Vagina (tissue), 2 donors: ENCODE data around the gene HCN4. TPM values are rescaled to one million over a fixed set of nuclear protein-coding genes. Genes with fewer than 3 reads are reported as not detected.

Source experiments
- DNase-seq, 2 donors: peaks; one replicate each; pipeline ENCODE4 v3.0.0-alpha.2; 2017; ENCODE audit errors: extremely low spot score in 2 of 2
- H3K27ac ChIP-seq: fragments of 200-600 bp; sonication (generic); one replicate; pipeline ENCODE4 v1.5.1; 2019
- H3K27me3 ChIP-seq: fragments of 200-600 bp; sonication (generic); one replicate; pipeline ENCODE4 v1.5.1; 2019
- H3K36me3 ChIP-seq, 2 donors: fragments of 200-600 bp; sonication (generic); one replicate each; pipeline ENCODE4 v1.5.1; 2017 to 2019
- H3K4me1 ChIP-seq: fragments of 200-600 bp; sonication (generic); one replicate; pipeline ENCODE4 v1.5.1; 2019
- H3K4me3 ChIP-seq, 2 donors: fragments of 200-600 bp; sonication (generic); 1 replicate in 1 of 2; 2 replicates in 1 of 2; pipeline ENCODE4 v1.5.1; 2016 to 2019
- H3K9me3 ChIP-seq: fragments of 200-600 bp; sonication (generic); one replicate; pipeline ENCODE4 v1.5.1; 2019
- POLR2A ChIP-seq, 2 donors: fragments of 450-650 bp; IDR thresholded peaks; one replicate each; pipeline ENCODE4 v1.6.1; 2017; ENCODE audit warnings: antibody characterized with exemption in 2 of 2, mild to moderate bottlenecking in 2 of 2, moderate library complexity in 2 of 2
- POLR2AphosphoS5 ChIP-seq, 2 donors: sonication (generic); formaldehyde crosslinking; IDR thresholded peaks; one replicate each; pipeline ENCODE4 v1.9.0; 2017; ENCODE audit warnings: antibody characterized with exemption in 2 of 2, mild to moderate bottlenecking in 2 of 2, low read depth in 1 of 2; ENCODE audit not compliant: insufficient read depth in 1 of 2
- intact Hi-C: fragments of 100-400 bp; cut with DNase I; formaldehyde crosslinking; loops from one replicate; pipeline ENCODE4 v1.15.1; 2023
- total RNA-seq: library from RNA; depleted of rRNA; stranded (reverse); fragments of >200 nt; gene quantifications from one replicate; pipeline ENCODE4 v1.2.3, GENCODE V29; 2016
- TF ChIP-seq, protein P1 (sequence below), 3 experiments: fragments of 450-650 bp in 2 of 3; fragments of 200-600 bp in 1 of 3; sonication (generic) in 1 of 3; IDR thresholded peaks; one replicate each; pipeline ENCODE4 v1.5.1; 2017 to 2019; ENCODE audit warnings: antibody characterized with exemption in 3 of 3, mild to moderate bottlenecking in 2 of 3, moderate library complexity in 2 of 3

Gene HCN4
- total RNA-seq, 1 donor from 2014 or later: 0.25 TPM

DNA sequence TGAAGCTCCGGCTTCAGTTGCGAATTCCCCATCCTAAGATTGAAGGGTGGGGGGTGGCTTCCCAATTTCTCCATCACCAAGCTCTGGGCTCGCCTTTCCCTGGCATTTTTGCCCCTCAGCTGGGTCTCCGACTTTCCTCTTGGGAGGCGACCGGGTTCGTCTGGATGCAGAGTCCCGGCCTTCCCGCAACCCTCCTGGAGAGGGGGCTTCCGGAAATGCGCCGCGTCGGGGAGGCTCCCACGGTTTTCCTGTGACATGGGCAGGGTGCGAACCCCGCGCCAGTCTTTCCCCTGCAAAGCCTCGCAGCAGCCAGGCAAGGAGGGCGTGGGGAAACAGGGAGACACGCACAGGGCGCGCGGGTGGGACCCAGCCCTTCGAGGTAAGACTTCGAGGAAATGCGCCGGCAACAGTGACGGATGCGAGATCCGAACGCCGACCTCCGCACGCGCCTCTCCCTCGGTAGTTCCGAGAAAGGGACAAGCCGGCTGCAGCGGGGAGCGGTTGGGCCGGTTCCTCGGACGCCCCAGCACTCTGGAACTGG, 466 bp upstream of the HCN4 start:
- no peaks in the 10 kb centered on the region for H3K36me3 ChIP-seq
- H3K27me3 ChIP-seq: no peaks in the 10 kb centered on the region
- no peaks in the 10 kb centered on the region for H3K4me1 ChIP-seq
- no peak for DNase-seq
- H3K4me3 ChIP-seq: no peak overlapping the region
- intact Hi-C loops: no loop called here
- H3K27ac ChIP-seq: no peak overlapping the region
- TF ChIP-seq POLR2AphosphoS5 (IDR thresholded peaks at IDR 0.05; ENCODE audit: insufficient read depth in 1 of 2, low read depth in 1 of 2) (no peak), POLR2A (IDR thresholded peaks at IDR 0.05) (no peak)
- TF ChIP-seq, protein P1, sequence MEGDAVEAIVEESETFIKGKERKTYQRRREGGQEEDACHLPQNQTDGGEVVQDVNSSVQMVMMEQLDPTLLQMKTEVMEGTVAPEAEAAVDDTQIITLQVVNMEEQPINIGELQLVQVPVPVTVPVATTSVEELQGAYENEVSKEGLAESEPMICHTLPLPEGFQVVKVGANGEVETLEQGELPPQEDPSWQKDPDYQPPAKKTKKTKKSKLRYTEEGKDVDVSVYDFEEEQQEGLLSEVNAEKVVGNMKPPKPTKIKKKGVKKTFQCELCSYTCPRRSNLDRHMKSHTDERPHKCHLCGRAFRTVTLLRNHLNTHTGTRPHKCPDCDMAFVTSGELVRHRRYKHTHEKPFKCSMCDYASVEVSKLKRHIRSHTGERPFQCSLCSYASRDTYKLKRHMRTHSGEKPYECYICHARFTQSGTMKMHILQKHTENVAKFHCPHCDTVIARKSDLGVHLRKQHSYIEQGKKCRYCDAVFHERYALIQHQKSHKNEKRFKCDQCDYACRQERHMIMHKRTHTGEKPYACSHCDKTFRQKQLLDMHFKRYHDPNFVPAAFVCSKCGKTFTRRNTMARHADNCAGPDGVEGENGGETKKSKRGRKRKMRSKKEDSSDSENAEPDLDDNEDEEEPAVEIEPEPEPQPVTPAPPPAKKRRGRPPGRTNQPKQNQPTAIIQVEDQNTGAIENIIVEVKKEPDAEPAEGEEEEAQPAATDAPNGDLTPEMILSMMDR (IDR thresholded peaks at IDR 0.05): no peak
- no peaks in the 10 kb centered on the region for H3K9me3 ChIP-seq

DNA sequence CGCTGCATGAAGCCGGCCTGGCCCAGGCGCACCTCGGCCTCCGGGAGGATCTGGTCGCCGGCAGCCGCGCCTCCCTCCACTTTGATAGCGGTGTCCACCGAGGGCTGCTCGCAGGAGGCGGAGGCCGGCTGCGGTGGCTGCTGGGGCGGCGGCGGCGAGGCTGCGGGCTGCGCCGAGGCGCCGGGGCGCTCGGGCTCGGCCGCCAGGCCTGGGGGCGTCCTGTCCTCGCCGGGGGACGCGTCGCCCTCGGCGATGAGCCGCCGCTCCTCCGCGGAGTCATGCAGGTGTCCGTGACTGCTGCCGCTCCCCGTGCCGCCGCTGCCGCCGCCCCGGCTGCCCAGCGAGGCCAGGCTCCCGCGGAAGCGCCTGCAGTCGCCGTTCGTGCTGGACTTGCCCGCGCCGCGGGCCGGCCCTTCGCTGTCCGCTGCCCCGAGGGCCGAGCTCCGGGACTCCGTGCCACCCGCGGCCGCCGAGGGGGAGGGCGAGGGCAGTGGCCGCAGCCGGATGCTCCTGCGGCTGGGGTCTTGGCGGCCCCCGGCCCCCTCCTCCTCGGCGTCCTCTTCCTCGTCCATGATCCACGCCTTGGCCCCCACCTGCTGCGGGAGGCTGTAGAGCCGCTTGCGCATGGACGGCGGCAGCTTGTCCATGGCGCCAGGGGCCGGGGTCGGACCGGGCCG, 996 bp downstream of the HCN4 start:
- no peak overlapping the region for H3K27ac ChIP-seq
- H3K36me3 ChIP-seq: no peaks in the 10 kb centered on the region
- H3K4me3 ChIP-seq: peak overlapping the region; percentile 10 to 30
- no peaks in the 10 kb centered on the region for H3K27me3 ChIP-seq
- intact Hi-C loops: no loop called here
- no peak for DNase-seq
- H3K4me1 ChIP-seq: no peaks in the 10 kb centered on the region
- no peaks in the 10 kb centered on the region for H3K9me3 ChIP-seq
- TF ChIP-seq POLR2A (IDR thresholded peaks at IDR 0.05) (no peak), POLR2AphosphoS5 (IDR thresholded peaks at IDR 0.05; ENCODE audit: insufficient read depth in 1 of 2, low read depth in 1 of 2) (no peak)

DNA sequence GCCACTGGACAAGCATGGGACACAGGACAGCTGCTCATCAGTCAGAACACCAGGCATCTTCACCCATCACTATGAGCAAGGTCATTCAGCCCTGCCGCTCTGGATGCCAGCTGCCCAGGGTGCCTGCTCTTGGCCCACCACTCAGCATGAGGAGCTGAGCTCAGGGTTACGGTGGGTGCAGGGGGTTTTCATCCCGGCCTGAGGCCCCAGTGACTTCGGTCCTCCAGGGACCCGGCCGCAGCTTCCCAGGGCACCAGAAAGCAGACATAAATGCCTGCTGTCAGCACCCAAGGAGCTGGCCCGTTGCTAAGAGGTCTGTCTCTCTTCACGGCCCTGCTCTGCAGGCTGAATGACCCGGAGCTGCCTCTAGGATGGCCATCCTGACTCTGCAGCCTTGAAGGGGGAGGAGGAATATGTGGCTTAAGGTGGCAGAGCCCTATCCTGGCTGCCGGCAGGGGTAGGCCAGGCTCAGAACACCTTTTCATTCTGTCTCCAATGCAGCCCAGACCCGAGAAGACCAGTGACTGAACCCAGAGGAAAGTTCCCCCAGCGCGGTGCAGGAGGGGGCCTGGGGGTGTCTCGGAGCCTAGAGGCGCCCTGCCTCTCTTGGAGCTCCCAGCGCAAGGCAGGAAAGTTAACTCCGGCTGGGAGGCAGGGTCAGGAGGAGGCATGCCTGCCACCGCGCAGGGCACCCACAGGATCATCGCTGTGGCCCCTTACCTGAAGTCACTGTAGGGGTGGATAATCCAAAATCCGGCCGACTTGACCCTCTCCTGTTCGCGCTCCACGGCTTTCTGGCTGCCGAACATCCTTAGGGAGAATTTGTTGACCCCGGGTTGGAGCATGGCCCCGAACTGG, 1.8 kb downstream of the HCN4 start:
- Histone ChIP-seq H3K4me3 (no peak overlapping the region), H3K27ac (no peak overlapping the region), H3K36me3 (no peaks in the 10 kb centered on the region), H3K9me3 (no peaks in the 10 kb centered on the region), H3K27me3 (no peaks in the 10 kb centered on the region), H3K4me1 (no peaks in the 10 kb centered on the region)
- DNase-seq: no peak
- intact Hi-C loops: no loop called here
- TF ChIP-seq POLR2AphosphoS5 (IDR thresholded peaks at IDR 0.05; ENCODE audit: insufficient read depth in 1 of 2, low read depth in 1 of 2) (no peak), POLR2A (IDR thresholded peaks at IDR 0.05) (no peak)
- TF ChIP-seq, protein P1 (IDR thresholded peaks at IDR 0.05): no peak

DNA sequence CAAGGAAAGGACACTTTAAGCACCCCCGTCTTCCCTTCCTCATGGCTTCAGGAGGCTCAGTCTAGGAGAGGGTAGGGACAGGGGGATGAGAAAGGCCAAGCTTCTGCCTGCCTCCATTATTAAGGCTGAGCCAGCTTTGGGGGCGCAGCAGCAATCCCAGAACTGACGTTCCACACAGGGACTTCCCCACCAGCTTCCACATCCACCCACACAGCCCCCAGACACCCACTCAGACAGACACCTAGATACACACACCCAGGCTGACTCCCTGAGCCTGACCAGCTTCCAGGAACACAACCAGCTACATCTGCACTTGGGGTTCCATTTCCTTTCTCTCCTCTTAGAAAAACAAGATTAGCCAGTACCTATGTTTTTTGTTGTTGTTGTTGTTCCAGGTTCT, 4.7 kb downstream of the HCN4 start:
- no peak for DNase-seq
- no peak overlapping the region for H3K4me3 ChIP-seq
- no peaks in the 10 kb centered on the region for H3K27me3 ChIP-seq

DNA sequence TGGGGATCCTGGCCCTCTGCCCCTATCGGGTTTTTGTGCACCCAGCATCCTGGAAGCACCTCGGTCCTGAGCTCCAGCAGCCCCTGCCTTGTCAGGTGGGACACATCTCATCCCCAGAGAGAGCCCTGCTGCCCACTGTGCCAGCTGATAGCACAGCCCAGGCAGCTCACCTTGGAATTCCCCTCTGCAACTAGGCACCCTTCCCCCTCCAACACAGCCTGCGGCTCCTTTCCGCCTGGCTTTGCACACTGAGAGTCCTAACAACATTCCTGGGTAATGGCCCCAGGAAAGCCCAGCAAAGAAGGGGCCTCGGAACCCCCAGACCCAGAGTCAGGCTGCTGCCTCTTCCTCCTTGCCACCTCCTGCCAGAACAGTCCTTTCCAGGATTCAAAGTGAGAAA, 5.9 kb downstream of the HCN4 start:
- Histone ChIP-seq H3K36me3 (no peaks in the 10 kb centered on the region), H3K4me1 (no peaks in the 10 kb centered on the region), H3K4me3 (no peak overlapping the region), H3K27ac (no peak overlapping the region), H3K27me3 (no peaks in the 10 kb centered on the region), H3K9me3 (no peaks in the 10 kb centered on the region)
- TF ChIP-seq POLR2A (IDR thresholded peaks at IDR 0.05) (no peak), POLR2AphosphoS5 (IDR thresholded peaks at IDR 0.05; ENCODE audit: insufficient read depth in 1 of 2, low read depth in 1 of 2) (no peak)
- TF ChIP-seq, protein P1 (IDR thresholded peaks at IDR 0.05): no peak
- intact Hi-C loops: no loop called here
- no peak for DNase-seq

More for the DNA sequence above, 4.7 kb downstream of the HCN4 start:
- TF ChIP-seq POLR2AphosphoS5 (IDR thresholded peaks at IDR 0.05; ENCODE audit: insufficient read depth in 1 of 2, low read depth in 1 of 2): no peak
- TF ChIP-seq POLR2A (IDR thresholded peaks at IDR 0.05): no peak
- TF ChIP-seq, protein P1 (IDR thresholded peaks at IDR 0.05): no peak
- Histone ChIP-seq H3K4me1 (no peaks in the 10 kb centered on the region), H3K9me3 (no peaks in the 10 kb centered on the region), H3K27ac (no peak overlapping the region), H3K36me3 (no peaks in the 10 kb centered on the region)
- intact Hi-C loops: no loop called here
